ENCODE results near the gene HSPA2.
"Not testable (repeated sequence)": the region's sequence is repeated elsewhere in the genome, so short reads cannot be mapped to it uniquely, and the experiment has no call there.

The HSPA2 gene

GRCh38 chr14:64562436-64562835 is 21.9 kb downstream of the HSPA2 start:
- DNase-seq (ENCODE audit: low read depth), result no peak

- no peak for DNase-seq (ENCODE audit: low read depth)
Observed at GRCh38 chr14:64563696-64564095, 23.2 kb downstream of the HSPA2 start.

GRCh38 chr14:64566651-64567122 is 26.1 kb downstream of the HSPA2 start:
- DNase-seq (ENCODE audit: low read depth), result no peak

- DNase-seq (ENCODE audit: low read depth), result peak; percentile 76
Observed at GRCh38 chr14:64569138-64569631, 28.6 kb downstream of the HSPA2 start.

- DNase-seq (ENCODE audit: low read depth), result not testable (repeated sequence)
Observed at GRCh38 chr14:64569646-64570045, 29.1 kb downstream of the HSPA2 start.

- DNase-seq (ENCODE audit: low read depth), result no peak
Observed at GRCh38 chr14:64572386-64573104, 32.0 kb downstream of the HSPA2 start.

GRCh38 chr14:64573109-64573508 is 32.6 kb downstream of the HSPA2 start:
- DNase-seq (ENCODE audit: low read depth), result no peak

GRCh38 chr14:64574371-64575107 is 34.0 kb downstream of the HSPA2 start:
- no peak for DNase-seq (ENCODE audit: low read depth)

- no peak for DNase-seq (ENCODE audit: low read depth)
Observed at GRCh38 chr14:64577211-64577610, 36.7 kb downstream of the HSPA2 start.

GRCh38 chr14:64580467-64580866 is 39.9 kb downstream of the HSPA2 start:
- no peak for DNase-seq (ENCODE audit: low read depth)

- no peak for DNase-seq (ENCODE audit: low read depth)
Observed at GRCh38 chr14:64581363-64581762, 40.8 kb downstream of the HSPA2 start.

- no peak for DNase-seq (ENCODE audit: low read depth)
Observed at GRCh38 chr14:64581817-64582216, 41.3 kb downstream of the HSPA2 start.

- DNase-seq (ENCODE audit: low read depth), result no peak
Observed at GRCh38 chr14:64584190-64584589, 43.6 kb downstream of the HSPA2 start.

GRCh38 chr14:64591809-64592208 is 51.3 kb downstream of the HSPA2 start:
- DNase-seq (ENCODE audit: low read depth), result no peak

Measured in GM04504 (cell line).